T-helper 1 cell treated with Interleukin-12 subunit alpha and Interleukin-12 subunit beta and Interleukin-4 antibody, amounts not matched to agents 30 μg/mL and 1 μg/mL, for 36 hours (primary cell): ENCODE measurements around the gene GIPC3.

ENCODE experiments used
- H3K27ac Mint-ChIP-seq: one replicate; pipeline ENCODE4 v1.8.0; 2021; ENCODE audit warnings: mild to moderate bottlenecking, mixed read lengths
- H3K27me3 Mint-ChIP-seq: one replicate; pipeline ENCODE4 v1.8.0; 2021; ENCODE audit warnings: low read depth, mixed read lengths
- H3K36me3 Mint-ChIP-seq: one replicate; pipeline ENCODE4 v1.8.0; 2021; ENCODE audit warnings: low read depth, mixed read lengths
- H3K4me1 Mint-ChIP-seq: one replicate; pipeline ENCODE4 v1.8.0; 2021; ENCODE audit warnings: low read depth, mixed read lengths
- H3K4me3 Mint-ChIP-seq: one replicate; pipeline ENCODE4 v1.8.0; 2021; ENCODE audit warnings: mild to moderate bottlenecking, moderate library complexity, mixed read lengths
- H3K9me3 Mint-ChIP-seq: one replicate; pipeline ENCODE4 v1.8.0; 2021; ENCODE audit warnings: mixed read lengths

The GIPC3 gene

GRCh38 chr19:3611841-3612240, 26.6 kb downstream of the GIPC3 start:
- Mint-ChIP-seq H3K4me3 (no peak overlapping the region), H3K27me3 (peaks cover 4% of the 10 kb centered on the region), H3K4me1 (peaks cover 5% of the 10 kb centered on the region), H3K9me3 (no peaks in the 10 kb centered on the region), H3K36me3 (peaks cover 4% of the 10 kb centered on the region), H3K27ac (no peak overlapping the region)

- H3K9me3 Mint-ChIP-seq = no peaks in the 10 kb centered on the region
- peaks cover 4% of the 10 kb centered on the region for H3K36me3 Mint-ChIP-seq
- H3K27ac Mint-ChIP-seq = no peak overlapping the region
- H3K27me3 Mint-ChIP-seq = peaks cover 4% of the 10 kb centered on the region
- H3K4me3 Mint-ChIP-seq = no peak overlapping the region
- peaks cover 5% of the 10 kb centered on the region for H3K4me1 Mint-ChIP-seq
Observed at GRCh38 chr19:3612330-3612729, 27.1 kb downstream of the GIPC3 start.

GRCh38 chr19:3612901-3613741, 27.8 kb downstream of the GIPC3 start:
- no peaks in the 10 kb centered on the region for H3K9me3 Mint-ChIP-seq
- H3K27me3 Mint-ChIP-seq = no peaks in the 10 kb centered on the region
- peaks cover 3% of the 10 kb centered on the region for H3K4me1 Mint-ChIP-seq
- no peak overlapping the region for H3K27ac Mint-ChIP-seq
- H3K36me3 Mint-ChIP-seq = peaks cover 4% of the 10 kb centered on the region
- no peak overlapping the region for H3K4me3 Mint-ChIP-seq

- Mint-ChIP-seq H3K4me3 (no peak overlapping the region), H3K27ac (no peak overlapping the region), H3K27me3 (no peaks in the 10 kb centered on the region), H3K9me3 (no peaks in the 10 kb centered on the region), H3K36me3 (peaks cover 4% of the 10 kb centered on the region), H3K4me1 (peaks cover 3% of the 10 kb centered on the region)
Observed at GRCh38 chr19:3613818-3614661, 28.8 kb downstream of the GIPC3 start.

GRCh38 chr19:3614858-3615505, 29.7 kb downstream of the GIPC3 start:
- no peaks in the 10 kb centered on the region for H3K9me3 Mint-ChIP-seq
- H3K36me3 Mint-ChIP-seq = peaks cover 4% of the 10 kb centered on the region
- H3K4me3 Mint-ChIP-seq = no peak overlapping the region
- H3K27me3 Mint-ChIP-seq = no peaks in the 10 kb centered on the region
- peaks cover 3% of the 10 kb centered on the region for H3K4me1 Mint-ChIP-seq
- no peak overlapping the region for H3K27ac Mint-ChIP-seq

- H3K4me3 Mint-ChIP-seq = no peak overlapping the region
- H3K27ac Mint-ChIP-seq = no peak overlapping the region
- H3K9me3 Mint-ChIP-seq = no peaks in the 10 kb centered on the region
- no peaks in the 10 kb centered on the region for H3K27me3 Mint-ChIP-seq
- peaks cover 4% of the 10 kb centered on the region for H3K36me3 Mint-ChIP-seq
- H3K4me1 Mint-ChIP-seq = peaks cover 3% of the 10 kb centered on the region
Observed at GRCh38 chr19:3615524-3616135, 30.4 kb downstream of the GIPC3 start.

GRCh38 chr19:3617463-3617862, 32.2 kb downstream of the GIPC3 start:
- no peaks in the 10 kb centered on the region for H3K36me3 Mint-ChIP-seq
- H3K27me3 Mint-ChIP-seq = no peaks in the 10 kb centered on the region
- H3K27ac Mint-ChIP-seq = peak overlapping the region; percentile 15
- H3K9me3 Mint-ChIP-seq = no peaks in the 10 kb centered on the region
- peaks cover 3% of the 10 kb centered on the region for H3K4me1 Mint-ChIP-seq
- no peak overlapping the region for H3K4me3 Mint-ChIP-seq

- Mint-ChIP-seq H3K4me3 (no peak overlapping the region), H3K27me3 (no peaks in the 10 kb centered on the region), H3K9me3 (no peaks in the 10 kb centered on the region), H3K4me1 (peaks cover 3% of the 10 kb centered on the region), H3K27ac (no peak overlapping the region), H3K36me3 (peaks cover 4% of the 10 kb centered on the region)
Observed at GRCh38 chr19:3618144-3618810, 33.0 kb downstream of the GIPC3 start.

- H3K4me1 Mint-ChIP-seq = peaks cover 3% of the 10 kb centered on the region
- peaks cover 4% of the 10 kb centered on the region for H3K36me3 Mint-ChIP-seq
- H3K27ac Mint-ChIP-seq = no peak overlapping the region
- H3K27me3 Mint-ChIP-seq = no peaks in the 10 kb centered on the region
- no peak overlapping the region for H3K4me3 Mint-ChIP-seq
- H3K9me3 Mint-ChIP-seq = no peaks in the 10 kb centered on the region
Observed at GRCh38 chr19:3618811-3619630, 33.7 kb downstream of the GIPC3 start.

GRCh38 chr19:3619631-3620012, 34.3 kb downstream of the GIPC3 start:
- Mint-ChIP-seq H3K36me3 (peaks cover 4% of the 10 kb centered on the region), H3K4me1 (peaks cover 9% of the 10 kb centered on the region), H3K27ac (no peak overlapping the region)

GRCh38 chr19:3620145-3620816, 35.0 kb downstream of the GIPC3 start:
- Mint-ChIP-seq H3K9me3 (no peaks in the 10 kb centered on the region), H3K4me1 (peaks cover 11% of the 10 kb centered on the region), H3K27ac (no peak overlapping the region), H3K27me3 (no peaks in the 10 kb centered on the region), H3K36me3 (peaks cover 4% of the 10 kb centered on the region), H3K4me3 (no peak overlapping the region)

More at GRCh38 chr19:3619631-3620012, 34.3 kb downstream of the GIPC3 start:
- Mint-ChIP-seq H3K4me3 (no peak overlapping the region), H3K27me3 (no peaks in the 10 kb centered on the region), H3K9me3 (no peaks in the 10 kb centered on the region)

- Mint-ChIP-seq H3K9me3 (no peaks in the 10 kb centered on the region), H3K4me1 (peaks cover 12% of the 10 kb centered on the region), H3K36me3 (peaks cover 4% of the 10 kb centered on the region), H3K4me3 (no peak overlapping the region), H3K27me3 (no peaks in the 10 kb centered on the region), H3K27ac (no peak overlapping the region)
Observed at GRCh38 chr19:3620817-3621547, 35.7 kb downstream of the GIPC3 start.
